IMR-90 (cell line): ENCODE results near the gene PAX2.

Experiments
- BHLHE40 ChIP-seq: fragments of 150-350 bp; IDR thresholded peaks from 2 replicates; pipeline ENCODE4 v1.6.1; 2016; ENCODE audit warnings: mild to moderate bottlenecking, low read depth, low read length
- CEBPB ChIP-seq: IDR thresholded peaks from 2 replicates; pipeline ENCODE4 v1.6.1; 2012; ENCODE audit warnings: low read depth, low read length, improper control_type of control experiment
- CTCF ChIP-seq: conservative IDR thresholded peaks from 2 replicates; pipeline ENCODE4 v1.5.1; 2012; ENCODE audit warnings: mild to moderate bottlenecking, low read depth, low read length, improper control_type of control experiment
- FOS ChIP-seq: fragments of 150-350 bp; IDR thresholded peaks from 2 replicates; pipeline ENCODE4 v1.6.1; 2016; ENCODE audit warnings: low read depth, low read length
- MXI1 ChIP-seq: IDR thresholded peaks from 2 replicates; pipeline ENCODE4 v1.6.1; 2012; ENCODE audit warnings: low read depth, mild to moderate bottlenecking, low read length, moderate library complexity, borderline replicate concordance
- POLR2A ChIP-seq: IDR thresholded peaks from 2 replicates; pipeline ENCODE4 v1.6.1; 2012; ENCODE audit warnings: mild to moderate bottlenecking, low read depth, low read length
- SMC3 ChIP-seq: fragments of 150-350 bp; IDR thresholded peaks from 2 replicates; pipeline ENCODE4 v1.6.1; 2016; ENCODE audit warnings: low read depth, mild to moderate bottlenecking, antibody characterized with exemption, low read length, moderate library complexity

- no peak for TF ChIP-seq CTCF
- TF ChIP-seq MXI1: no peak
- no peak for TF ChIP-seq BHLHE40
- no peak for TF ChIP-seq POLR2A
- TF ChIP-seq SMC3: no peak
- TF ChIP-seq FOS: no peak
- TF ChIP-seq CEBPB: no peak
Measured at GRCh38 chr10:100806356-100806645, 60.9 kb downstream of the PAX2 start.
